ENCODE data around the gene TOR1B.

GRCh38 chr9:129798973-129799372 is 4.0 kb upstream of the TOR1B start:
- TF ChIP-seq REST (IDR thresholded peaks at IDR 0.05; ENCODE audit: insufficient read depth in 1 of 2, low read depth in 2 of 2, low read length in 2 of 2), result no peak
- TF ChIP-seq TAF1 (IDR thresholded peaks at IDR 0.05; ENCODE audit: borderline replicate concordance, insufficient read depth, low read length), result no peak
- TF ChIP-seq POLR2AphosphoS5 (IDR thresholded peaks at IDR 0.05; ENCODE audit: low read depth, low read length), result no peak
- no peak for TF ChIP-seq FOXP2 (optimal IDR thresholded peaks at IDR 0.05; ENCODE audit: borderline replicate concordance, extremely low read depth, extremely low read length, insufficient read depth)
